Measurements from ENCODE around the gene RTN4RL2. TPM values are rescaled to one million over a fixed set of nuclear protein-coding genes. Genes with fewer than 3 reads are reported as not detected.
A peak's percentile ranks its signal among the peaks of the same experiment; 100 is the strongest.
"Not testable (repeated sequence)": the region's sequence is repeated elsewhere in the genome, so short reads cannot be mapped to it uniquely, and the experiment has no call there.

RTN4RL2 gene
- total RNA-seq, 2 experiments from 2014 or later: 0.33 to 0.39 TPM

- CTCF ChIA-PET: no interaction called here
- intact Hi-C loops (cut with DNase I, micrococcal nuclease): no loop called here
- Mint-ChIP-seq H3K36me3 (ENCODE audit: low read depth) (no peaks in the 10 kb centered on the region), H3K4me1 (peaks cover 8% of the 10 kb centered on the region), H3K4me3 (no peak overlapping the region), H3K27ac (no peak overlapping the region), H3K9me3 (ENCODE audit: low read depth) (no peaks in the 10 kb centered on the region), H3K27me3 (no peaks in the 10 kb centered on the region)
- DNase-seq (no peak), ATAC-seq (no peak)
- POLR2A ChIA-PET: no interaction called here
Observed at GRCh38 chr11:57432149-57432561, 28.2 kb upstream of the RTN4RL2 start.

- DNase-seq (peak; percentile 45), ATAC-seq (peak; percentile 60)
- no peak overlapping the region for H3K27ac Mint-ChIP-seq
- no peaks in the 10 kb centered on the region for H3K27me3 Mint-ChIP-seq
- intact Hi-C loops (cut with DNase I, micrococcal nuclease): no loop called here
- H3K4me3 Mint-ChIP-seq: no peak overlapping the region
- ChIA-PET CTCF (interaction anchor here (0.7 kb wide), 1 partner anchor 25 kb away, joined by 4 read pairs; no protein-coding TSS in a partner anchor), POLR2A (no interaction called here)
- H3K36me3 Mint-ChIP-seq (ENCODE audit: low read depth): no peaks in the 10 kb centered on the region
- H3K4me1 Mint-ChIP-seq: peaks cover 2% of the 10 kb centered on the region
- H3K9me3 Mint-ChIP-seq (ENCODE audit: low read depth): no peaks in the 10 kb centered on the region
Observed at GRCh38 chr11:57432714-57433163, 27.6 kb upstream of the RTN4RL2 start.

- ChIA-PET CTCF (interaction anchor here (0.8 to 1.3 kb wide), 5 partner anchors 8 to 76 kb away, joined by 3 to 4 read pairs (median 3); no protein-coding TSS in a partner anchor), POLR2A (no interaction called here)
- ATAC-seq: no peak
- Mint-ChIP-seq H3K4me1 (peaks cover 2% of the 10 kb centered on the region), H3K27ac (no peak overlapping the region), H3K9me3 (ENCODE audit: low read depth) (no peaks in the 10 kb centered on the region), H3K4me3 (no peak overlapping the region), H3K27me3 (no peaks in the 10 kb centered on the region), H3K36me3 (ENCODE audit: low read depth) (no peaks in the 10 kb centered on the region)
- intact Hi-C loops (cut with DNase I, micrococcal nuclease): no loop called here
- DNase-seq: no peak
Observed at GRCh38 chr11:57434640-57435546, 25.4 kb upstream of the RTN4RL2 start.

GRCh38 chr11:57436031-57436430 is 24.3 kb upstream of the RTN4RL2 start:
- no peaks in the 10 kb centered on the region for H3K36me3 Mint-ChIP-seq (ENCODE audit: low read depth)
- intact Hi-C loops (cut with DNase I, micrococcal nuclease): no loop called here
- no peak overlapping the region for H3K4me3 Mint-ChIP-seq
- ChIA-PET CTCF (interaction anchor here (1.1 to 1.6 kb wide), 3 partner anchors 8 to 19 kb away, joined by 3 to 4 read pairs (median 4); no protein-coding TSS in a partner anchor), POLR2A (interaction anchor here (0.6 kb wide), 1 partner anchor 208 kb away, joined by 4 read pairs; no protein-coding TSS in a partner anchor)
- no peaks in the 10 kb centered on the region for H3K27me3 Mint-ChIP-seq
- H3K4me1 Mint-ChIP-seq: peaks cover 2% of the 10 kb centered on the region
- DNase-seq (no peak), ATAC-seq (no peak)
- H3K9me3 Mint-ChIP-seq (ENCODE audit: low read depth): no peaks in the 10 kb centered on the region
- H3K27ac Mint-ChIP-seq: no peak overlapping the region

GRCh38 chr11:57438345-57439285 is 21.7 kb upstream of the RTN4RL2 start:
- ChIA-PET CTCF (no interaction called here), POLR2A (no interaction called here)
- intact Hi-C loops (cut with DNase I, micrococcal nuclease): no loop called here
- Mint-ChIP-seq H3K4me1 (no peaks in the 10 kb centered on the region), H3K27me3 (no peaks in the 10 kb centered on the region), H3K27ac (no peak overlapping the region), H3K9me3 (ENCODE audit: low read depth) (no peaks in the 10 kb centered on the region), H3K36me3 (ENCODE audit: low read depth) (no peaks in the 10 kb centered on the region), H3K4me3 (no peak overlapping the region)
- ATAC-seq (no peak), DNase-seq (no peak)

GRCh38 chr11:57439786-57440185 is 20.5 kb upstream of the RTN4RL2 start:
- Mint-ChIP-seq H3K4me3 (no peak overlapping the region), H3K27ac (no peak overlapping the region), H3K4me1 (no peaks in the 10 kb centered on the region), H3K27me3 (no peaks in the 10 kb centered on the region), H3K36me3 (ENCODE audit: low read depth) (no peaks in the 10 kb centered on the region), H3K9me3 (ENCODE audit: low read depth) (no peaks in the 10 kb centered on the region)
- ATAC-seq (no peak), DNase-seq (no peak)
- POLR2A ChIA-PET: interaction anchor here (0.8 kb wide), 1 partner anchor 1208 kb away, joined by 3 read pairs; no protein-coding TSS in a partner anchor
- intact Hi-C loops (cut with DNase I, micrococcal nuclease): no loop called here
- CTCF ChIA-PET: interaction anchor here (0.6 kb wide), 1 partner anchor 26 kb away, joined by 3 read pairs; no protein-coding TSS in a partner anchor

GRCh38 chr11:57440744-57441414 is 19.4 kb upstream of the RTN4RL2 start:
- no peak for ATAC-seq
- CTCF ChIA-PET: interaction anchor here (0.5 to 2.9 kb wide), 5 partner anchors 14 to 119 kb away, joined by 3 to 22 read pairs (median 3); no protein-coding TSS in a partner anchor
- no peaks in the 10 kb centered on the region for H3K4me1 Mint-ChIP-seq

GRCh38 chr11:57444362-57445121 is 15.8 kb upstream of the RTN4RL2 start:
- H3K36me3 Mint-ChIP-seq (ENCODE audit: low read depth): no peaks in the 10 kb centered on the region

More at GRCh38 chr11:57440744-57441414, 19.4 kb upstream of the RTN4RL2 start:
- DNase-seq: no peak
- Mint-ChIP-seq H3K27ac (no peak overlapping the region), H3K36me3 (ENCODE audit: low read depth) (no peaks in the 10 kb centered on the region), H3K9me3 (ENCODE audit: low read depth) (no peaks in the 10 kb centered on the region), H3K27me3 (no peaks in the 10 kb centered on the region), H3K4me3 (no peak overlapping the region)
- intact Hi-C loops (cut with DNase I, micrococcal nuclease): no loop called here
- POLR2A ChIA-PET: no interaction called here

GRCh38 chr11:57445122-57445394 is 15.3 kb upstream of the RTN4RL2 start:
- H3K27ac Mint-ChIP-seq; intact Hi-C loops (cut with DNase I, micrococcal nuclease); H3K9me3 Mint-ChIP-seq (ENCODE audit: low read depth); H3K4me1 Mint-ChIP-seq; H3K27me3 Mint-ChIP-seq; H3K36me3 Mint-ChIP-seq (ENCODE audit: low read depth); H3K4me3 Mint-ChIP-seq; POLR2A ChIA-PET; ATAC-seq; DNase-seq: not testable (repeated sequence)
- CTCF ChIA-PET: interaction anchor here (0.7 to 3.5 kb wide), 4 partner anchors 9 to 199 kb away, joined by 3 to 16 read pairs (median 4); no protein-coding TSS in a partner anchor

More at GRCh38 chr11:57444362-57445121, 15.8 kb upstream of the RTN4RL2 start:
- ChIA-PET CTCF (interaction anchor here (0.7 to 3.5 kb wide), 5 partner anchors 9 to 200 kb away, joined by 3 to 16 read pairs (median 4); no protein-coding TSS in a partner anchor), POLR2A (no interaction called here)
- peaks cover 3% of the 10 kb centered on the region for H3K27me3 Mint-ChIP-seq
- no peak for DNase-seq
- H3K4me1 Mint-ChIP-seq: no peaks in the 10 kb centered on the region
- no peak overlapping the region for H3K4me3 Mint-ChIP-seq
- no peak overlapping the region for H3K27ac Mint-ChIP-seq
- H3K9me3 Mint-ChIP-seq (ENCODE audit: low read depth): no peaks in the 10 kb centered on the region
- no peak for ATAC-seq
- intact Hi-C loops (cut with DNase I, micrococcal nuclease): no loop called here

GRCh38 chr11:57446055-57446454 is 14.3 kb upstream of the RTN4RL2 start:
- H3K4me3 Mint-ChIP-seq: no peak overlapping the region
- ChIA-PET CTCF (interaction anchor here (3.5 kb wide), 1 partner anchor 10 kb away, joined by 16 read pairs; no protein-coding TSS in a partner anchor), POLR2A (no interaction called here)
- intact Hi-C loops (cut with DNase I, micrococcal nuclease): no loop called here
- DNase-seq: no peak
- no peaks in the 10 kb centered on the region for H3K9me3 Mint-ChIP-seq (ENCODE audit: low read depth)
- H3K27me3 Mint-ChIP-seq: peaks cover 3% of the 10 kb centered on the region
- H3K4me1 Mint-ChIP-seq: no peaks in the 10 kb centered on the region
- ATAC-seq: no peak
- H3K27ac Mint-ChIP-seq: no peak overlapping the region
- H3K36me3 Mint-ChIP-seq (ENCODE audit: low read depth): no peaks in the 10 kb centered on the region
